ENCODE results near the gene HIPK4. TPM values are rescaled to one million over a fixed set of nuclear protein-coding genes. Genes with fewer than 3 reads are reported as not detected.

HIPK4 gene
- total and polyA plus RNA-seq, 9 of the 15 experiments (the other 6 are each of a cell fraction or from before 2014, with no cell fraction given): 0.06 to 0.09 TPM; not detected in 7

DNA sequence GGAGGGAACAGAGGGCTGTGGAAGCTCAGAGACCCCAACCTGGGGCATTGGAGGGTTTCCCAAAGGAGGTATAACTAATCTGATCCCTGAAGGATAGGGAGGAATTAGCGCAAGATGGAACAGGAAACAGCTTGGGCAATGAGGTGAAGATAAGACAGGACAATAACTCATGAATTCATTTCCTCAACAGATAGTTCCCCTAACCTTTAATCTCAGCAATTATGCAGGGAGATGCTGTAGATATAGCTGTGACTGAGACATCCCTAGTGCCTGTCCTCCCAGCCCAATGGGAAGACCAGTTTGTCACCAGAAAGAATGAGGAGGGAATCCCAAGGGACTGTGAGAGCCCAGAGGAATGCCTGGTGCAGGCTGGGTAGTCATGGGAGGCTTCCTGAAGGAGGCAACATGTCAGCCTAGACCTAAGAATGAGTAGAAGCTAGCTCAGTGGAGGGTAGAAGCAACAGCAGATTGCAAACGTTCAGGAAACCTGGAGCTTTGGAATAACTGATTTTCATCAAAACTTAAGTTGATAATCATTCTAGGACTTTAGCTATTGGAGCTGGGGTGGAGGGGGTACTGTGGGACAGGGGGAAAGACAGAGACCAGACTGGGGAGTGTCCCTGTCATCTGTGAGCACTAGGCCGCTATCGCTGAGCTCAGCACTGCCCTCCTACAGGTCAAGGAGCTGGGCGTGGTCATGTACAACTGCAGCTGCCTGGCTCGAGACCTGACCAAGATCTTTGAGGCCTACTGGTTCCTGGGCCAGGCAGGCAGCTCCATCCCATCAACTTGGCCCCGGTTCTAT is 18.8 kb downstream of the HIPK4 start (continued):
- TF ChIP-seq, protein P1, sequence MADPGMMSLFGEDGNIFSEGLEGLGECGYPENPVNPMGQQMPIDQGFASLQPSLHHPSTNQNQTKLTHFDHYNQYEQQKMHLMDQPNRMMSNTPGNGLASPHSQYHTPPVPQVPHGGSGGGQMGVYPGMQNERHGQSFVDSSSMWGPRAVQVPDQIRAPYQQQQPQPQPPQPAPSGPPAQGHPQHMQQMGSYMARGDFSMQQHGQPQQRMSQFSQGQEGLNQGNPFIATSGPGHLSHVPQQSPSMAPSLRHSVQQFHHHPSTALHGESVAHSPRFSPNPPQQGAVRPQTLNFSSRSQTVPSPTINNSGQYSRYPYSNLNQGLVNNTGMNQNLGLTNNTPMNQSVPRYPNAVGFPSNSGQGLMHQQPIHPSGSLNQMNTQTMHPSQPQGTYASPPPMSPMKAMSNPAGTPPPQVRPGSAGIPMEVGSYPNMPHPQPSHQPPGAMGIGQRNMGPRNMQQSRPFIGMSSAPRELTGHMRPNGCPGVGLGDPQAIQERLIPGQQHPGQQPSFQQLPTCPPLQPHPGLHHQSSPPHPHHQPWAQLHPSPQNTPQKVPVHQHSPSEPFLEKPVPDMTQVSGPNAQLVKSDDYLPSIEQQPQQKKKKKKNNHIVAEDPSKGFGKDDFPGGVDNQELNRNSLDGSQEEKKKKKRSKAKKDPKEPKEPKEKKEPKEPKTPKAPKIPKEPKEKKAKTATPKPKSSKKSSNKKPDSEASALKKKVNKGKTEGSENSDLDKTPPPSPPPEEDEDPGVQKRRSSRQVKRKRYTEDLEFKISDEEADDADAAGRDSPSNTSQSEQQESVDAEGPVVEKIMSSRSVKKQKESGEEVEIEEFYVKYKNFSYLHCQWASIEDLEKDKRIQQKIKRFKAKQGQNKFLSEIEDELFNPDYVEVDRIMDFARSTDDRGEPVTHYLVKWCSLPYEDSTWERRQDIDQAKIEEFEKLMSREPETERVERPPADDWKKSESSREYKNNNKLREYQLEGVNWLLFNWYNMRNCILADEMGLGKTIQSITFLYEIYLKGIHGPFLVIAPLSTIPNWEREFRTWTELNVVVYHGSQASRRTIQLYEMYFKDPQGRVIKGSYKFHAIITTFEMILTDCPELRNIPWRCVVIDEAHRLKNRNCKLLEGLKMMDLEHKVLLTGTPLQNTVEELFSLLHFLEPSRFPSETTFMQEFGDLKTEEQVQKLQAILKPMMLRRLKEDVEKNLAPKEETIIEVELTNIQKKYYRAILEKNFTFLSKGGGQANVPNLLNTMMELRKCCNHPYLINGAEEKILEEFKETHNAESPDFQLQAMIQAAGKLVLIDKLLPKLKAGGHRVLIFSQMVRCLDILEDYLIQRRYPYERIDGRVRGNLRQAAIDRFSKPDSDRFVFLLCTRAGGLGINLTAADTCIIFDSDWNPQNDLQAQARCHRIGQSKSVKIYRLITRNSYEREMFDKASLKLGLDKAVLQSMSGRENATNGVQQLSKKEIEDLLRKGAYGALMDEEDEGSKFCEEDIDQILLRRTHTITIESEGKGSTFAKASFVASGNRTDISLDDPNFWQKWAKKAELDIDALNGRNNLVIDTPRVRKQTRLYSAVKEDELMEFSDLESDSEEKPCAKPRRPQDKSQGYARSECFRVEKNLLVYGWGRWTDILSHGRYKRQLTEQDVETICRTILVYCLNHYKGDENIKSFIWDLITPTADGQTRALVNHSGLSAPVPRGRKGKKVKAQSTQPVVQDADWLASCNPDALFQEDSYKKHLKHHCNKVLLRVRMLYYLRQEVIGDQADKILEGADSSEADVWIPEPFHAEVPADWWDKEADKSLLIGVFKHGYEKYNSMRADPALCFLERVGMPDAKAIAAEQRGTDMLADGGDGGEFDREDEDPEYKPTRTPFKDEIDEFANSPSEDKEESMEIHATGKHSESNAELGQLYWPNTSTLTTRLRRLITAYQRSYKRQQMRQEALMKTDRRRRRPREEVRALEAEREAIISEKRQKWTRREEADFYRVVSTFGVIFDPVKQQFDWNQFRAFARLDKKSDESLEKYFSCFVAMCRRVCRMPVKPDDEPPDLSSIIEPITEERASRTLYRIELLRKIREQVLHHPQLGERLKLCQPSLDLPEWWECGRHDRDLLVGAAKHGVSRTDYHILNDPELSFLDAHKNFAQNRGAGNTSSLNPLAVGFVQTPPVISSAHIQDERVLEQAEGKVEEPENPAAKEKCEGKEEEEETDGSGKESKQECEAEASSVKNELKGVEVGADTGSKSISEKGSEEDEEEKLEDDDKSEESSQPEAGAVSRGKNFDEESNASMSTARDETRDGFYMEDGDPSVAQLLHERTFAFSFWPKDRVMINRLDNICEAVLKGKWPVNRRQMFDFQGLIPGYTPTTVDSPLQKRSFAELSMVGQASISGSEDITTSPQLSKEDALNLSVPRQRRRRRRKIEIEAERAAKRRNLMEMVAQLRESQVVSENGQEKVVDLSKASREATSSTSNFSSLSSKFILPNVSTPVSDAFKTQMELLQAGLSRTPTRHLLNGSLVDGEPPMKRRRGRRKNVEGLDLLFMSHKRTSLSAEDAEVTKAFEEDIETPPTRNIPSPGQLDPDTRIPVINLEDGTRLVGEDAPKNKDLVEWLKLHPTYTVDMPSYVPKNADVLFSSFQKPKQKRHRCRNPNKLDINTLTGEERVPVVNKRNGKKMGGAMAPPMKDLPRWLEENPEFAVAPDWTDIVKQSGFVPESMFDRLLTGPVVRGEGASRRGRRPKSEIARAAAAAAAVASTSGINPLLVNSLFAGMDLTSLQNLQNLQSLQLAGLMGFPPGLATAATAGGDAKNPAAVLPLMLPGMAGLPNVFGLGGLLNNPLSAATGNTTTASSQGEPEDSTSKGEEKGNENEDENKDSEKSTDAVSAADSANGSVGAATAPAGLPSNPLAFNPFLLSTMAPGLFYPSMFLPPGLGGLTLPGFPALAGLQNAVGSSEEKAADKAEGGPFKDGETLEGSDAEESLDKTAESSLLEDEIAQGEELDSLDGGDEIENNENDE (IDR thresholded peaks at IDR 0.05; ENCODE audit: low read depth, low read length): no peak
- TF ChIP-seq, protein P2, sequence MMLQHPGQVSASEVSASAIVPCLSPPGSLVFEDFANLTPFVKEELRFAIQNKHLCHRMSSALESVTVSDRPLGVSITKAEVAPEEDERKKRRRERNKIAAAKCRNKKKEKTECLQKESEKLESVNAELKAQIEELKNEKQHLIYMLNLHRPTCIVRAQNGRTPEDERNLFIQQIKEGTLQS (IDR thresholded peaks at IDR 0.05): 0 out of 2 replicates have a peak, but pooled peaks have one; percentile 10
- TF ChIP-seq, protein P2 (CRISPR knock-in tag; conservative IDR thresholded peaks at IDR 0.05): no peak
- TF ChIP-seq ZNF316 (IDR thresholded peaks at IDR 0.05): peak; percentile 62
- TF ChIP-seq, protein P3, sequence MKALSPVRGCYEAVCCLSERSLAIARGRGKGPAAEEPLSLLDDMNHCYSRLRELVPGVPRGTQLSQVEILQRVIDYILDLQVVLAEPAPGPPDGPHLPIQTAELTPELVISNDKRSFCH (CRISPR knock-in tag; IDR thresholded peaks at IDR 0.05): no peak
- TF ChIP-seq, protein P3 (tag; IDR thresholded peaks at IDR 0.05): peak; percentile 31; the same call in 1 of the 2 replicates
- 0 out of 2 replicates have a peak, but pooled peaks have one; percentile 9 for TF ChIP-seq CEBPB (tag; IDR thresholded peaks at IDR 0.05)
- peak; percentile 50; the same call in 1 of the 2 replicates for TF ChIP-seq SOX6 (IDR thresholded peaks at IDR 0.05)
- 0 out of 2 replicates have a peak, but pooled peaks have one; percentile 25 for TF ChIP-seq TCF7 (IDR thresholded peaks at IDR 0.05; ENCODE audit: borderline replicate concordance)
- TF ChIP-seq, protein P4, sequence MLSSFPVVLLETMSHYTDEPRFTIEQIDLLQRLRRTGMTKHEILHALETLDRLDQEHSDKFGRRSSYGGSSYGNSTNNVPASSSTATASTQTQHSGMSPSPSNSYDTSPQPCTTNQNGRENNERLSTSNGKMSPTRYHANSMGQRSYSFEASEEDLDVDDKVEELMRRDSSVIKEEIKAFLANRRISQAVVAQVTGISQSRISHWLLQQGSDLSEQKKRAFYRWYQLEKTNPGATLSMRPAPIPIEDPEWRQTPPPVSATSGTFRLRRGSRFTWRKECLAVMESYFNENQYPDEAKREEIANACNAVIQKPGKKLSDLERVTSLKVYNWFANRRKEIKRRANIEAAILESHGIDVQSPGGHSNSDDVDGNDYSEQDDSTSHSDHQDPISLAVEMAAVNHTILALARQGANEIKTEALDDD (IDR thresholded peaks at IDR 0.05): peak; percentile 61
- no peak for TF ChIP-seq ZNF766 (CRISPR knock-in tag; conservative IDR thresholded peaks at IDR 0.05)
- no peak for TF ChIP-seq PURB (CRISPR knock-in tag; IDR thresholded peaks at IDR 0.05; ENCODE audit: low read depth)
- TF ChIP-seq JUNB (CRISPR knock-in tag; conservative IDR thresholded peaks at IDR 0.05): no peak
- no peak for TF ChIP-seq MXI1 (IDR thresholded peaks at IDR 0.05; ENCODE audit: low read depth, low read length)
- TF ChIP-seq YBX1 (IDR thresholded peaks at IDR 0.05): no peak

Measured in K562 (cell line).